Type B pancreatic cell (in vitro differentiated cells): ENCODE data around the gene KIF16B. TPM values are rescaled to one million over a fixed set of nuclear protein-coding genes. Genes with fewer than 3 reads are reported as not detected.

ENCODE experiments used
- DNase-seq: peaks from one replicate; pipeline ENCODE4 v3.0.0; 2021; ENCODE audit warnings: mixed read lengths; ENCODE audit not compliant: unreplicated experiment; ENCODE audit errors: extremely low spot score
- H3K27ac Mint-ChIP-seq: 2 replicates; pipeline ENCODE4 v1.8.0; 2021; ENCODE audit warnings: mild to moderate bottlenecking, mixed read lengths
- H3K27me3 Mint-ChIP-seq: 2 replicates; pipeline ENCODE4 v1.8.0; 2021; ENCODE audit warnings: mixed read lengths
- H3K36me3 Mint-ChIP-seq: 2 replicates; pipeline ENCODE4 v1.8.0; 2021; ENCODE audit warnings: mixed read lengths
- H3K4me1 Mint-ChIP-seq: one replicate; pipeline ENCODE4 v1.8.0; 2021; ENCODE audit warnings: mixed read lengths; ENCODE audit not compliant: unreplicated experiment
- H3K4me3 Mint-ChIP-seq: 2 replicates; pipeline ENCODE4 v1.8.0; 2021; ENCODE audit warnings: mild to moderate bottlenecking, mixed read lengths
- H3K9me3 Mint-ChIP-seq: 2 replicates; pipeline ENCODE4 v1.8.0; 2021; ENCODE audit warnings: mixed read lengths
- CTCF ChIP-seq: fragments of 200-600 bp; sonication (generic); conservative IDR thresholded peaks from 2 replicates; pipeline ENCODE4 v1.5.0; 2021; ENCODE audit warnings: antibody characterized with exemption, mild to moderate bottlenecking
- total RNA-seq: library from RNA; stranded (reverse); gene quantifications from 2 replicates; pipeline ENCODE4 v1.2.1, GENCODE V29; 2021; ENCODE audit warnings: low replicate concordance

The KIF16B gene
- total RNA-seq, 1 donor from 2014 or later: 10.3 TPM

DNA sequence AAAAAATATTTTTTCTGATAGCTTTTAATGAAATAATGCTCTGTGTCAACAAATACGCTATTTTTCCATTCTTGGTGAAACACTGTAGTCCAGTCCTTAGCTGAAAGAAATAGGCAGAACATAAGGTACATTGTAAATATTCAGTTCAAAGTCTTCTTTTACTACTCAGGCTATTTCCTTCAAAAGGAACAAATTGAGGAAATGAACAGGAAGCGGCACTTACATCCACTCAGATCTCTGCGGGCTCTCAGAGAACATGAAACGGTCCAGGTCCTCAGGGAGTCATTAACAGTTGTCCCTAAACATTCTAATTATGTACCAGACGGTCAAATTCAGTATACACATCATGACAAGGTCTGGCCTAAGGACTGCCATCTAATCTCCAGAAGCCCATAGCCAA lies 212.6 kb downstream of the KIF16B start:
- no peak for DNase-seq
- H3K36me3 Mint-ChIP-seq: peaks cover 6% of the 10 kb centered on the region

DNA sequence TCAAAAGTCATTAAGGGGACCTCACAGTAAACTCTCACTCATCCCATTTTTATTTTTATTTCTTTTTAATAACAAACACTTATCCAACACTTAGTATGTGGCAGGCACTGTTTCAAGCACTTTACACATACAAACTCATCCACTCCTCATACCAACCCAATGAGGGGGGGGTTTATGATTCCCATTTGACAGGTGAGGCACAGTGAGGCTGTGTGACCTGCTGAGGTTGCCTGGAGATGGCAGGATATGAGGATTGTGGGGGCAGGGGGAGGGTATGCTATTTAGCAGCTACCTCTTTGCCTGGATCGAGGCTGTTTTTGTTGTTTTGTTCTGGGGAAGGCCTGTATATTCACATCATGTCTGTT lies 219.8 kb downstream of the KIF16B start:
- Mint-ChIP-seq H3K27ac (no peak overlapping the region), H3K4me1 (peaks cover 15% of the 10 kb centered on the region), H3K4me3 (no peak overlapping the region), H3K27me3 (no peaks in the 10 kb centered on the region), H3K9me3 (no peaks in the 10 kb centered on the region), H3K36me3 (peaks cover 2% of the 10 kb centered on the region)
- no peak for DNase-seq
- no peak for TF ChIP-seq CTCF

More for the DNA sequence above, 212.6 kb downstream of the KIF16B start:
- Mint-ChIP-seq H3K4me3 (no peak overlapping the region), H3K4me1 (peaks cover 9% of the 10 kb centered on the region), H3K27ac (no peak overlapping the region), H3K27me3 (no peaks in the 10 kb centered on the region), H3K9me3 (no peaks in the 10 kb centered on the region)
- TF ChIP-seq CTCF: no peak

DNA sequence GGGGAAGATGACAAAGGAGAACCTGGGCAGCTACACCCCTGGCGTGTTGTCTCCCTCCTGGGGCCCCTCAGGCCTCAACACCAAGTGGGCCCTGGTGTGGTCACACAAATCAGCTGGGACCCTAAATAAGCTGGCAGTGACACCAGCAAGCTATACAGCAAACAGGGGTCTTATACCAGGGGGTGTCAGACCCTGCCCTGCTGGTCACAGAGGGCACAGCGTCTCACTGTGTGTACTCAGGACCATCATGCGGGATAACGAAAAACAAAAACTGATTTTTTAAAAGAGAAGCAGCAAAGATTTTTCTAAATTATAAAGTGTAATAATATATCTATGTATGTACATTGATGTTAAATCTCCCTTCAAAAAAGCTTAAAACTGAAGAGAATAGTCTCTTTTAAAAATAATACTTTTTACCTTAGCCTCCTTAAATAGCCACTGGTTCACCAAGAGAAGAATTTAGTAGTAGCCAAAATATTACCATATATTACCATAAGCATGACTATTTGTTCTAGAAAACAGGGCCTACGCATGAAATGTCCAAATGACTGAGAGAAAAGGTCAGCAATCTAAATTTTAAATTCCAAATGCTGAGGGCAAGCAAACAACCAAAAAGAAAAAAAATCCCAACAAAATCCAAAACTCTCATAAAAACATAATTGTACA lies 220.4 kb downstream of the KIF16B start:
- no peak for DNase-seq
- Mint-ChIP-seq H3K27ac (no peak overlapping the region), H3K4me1 (peaks cover 15% of the 10 kb centered on the region), H3K9me3 (no peaks in the 10 kb centered on the region), H3K4me3 (no peak overlapping the region), H3K27me3 (no peaks in the 10 kb centered on the region), H3K36me3 (no peaks in the 10 kb centered on the region)
- peak; percentile 40 for TF ChIP-seq CTCF

GRCh38 chr20:16352321-16352720 lies 220.9 kb downstream of the KIF16B start:
- Mint-ChIP-seq H3K27me3 (no peaks in the 10 kb centered on the region), H3K36me3 (no peaks in the 10 kb centered on the region), H3K27ac (no peak overlapping the region), H3K9me3 (no peaks in the 10 kb centered on the region), H3K4me3 (no peak overlapping the region), H3K4me1 (peaks cover 15% of the 10 kb centered on the region)
- no peak for TF ChIP-seq CTCF
- DNase-seq: no peak

DNA sequence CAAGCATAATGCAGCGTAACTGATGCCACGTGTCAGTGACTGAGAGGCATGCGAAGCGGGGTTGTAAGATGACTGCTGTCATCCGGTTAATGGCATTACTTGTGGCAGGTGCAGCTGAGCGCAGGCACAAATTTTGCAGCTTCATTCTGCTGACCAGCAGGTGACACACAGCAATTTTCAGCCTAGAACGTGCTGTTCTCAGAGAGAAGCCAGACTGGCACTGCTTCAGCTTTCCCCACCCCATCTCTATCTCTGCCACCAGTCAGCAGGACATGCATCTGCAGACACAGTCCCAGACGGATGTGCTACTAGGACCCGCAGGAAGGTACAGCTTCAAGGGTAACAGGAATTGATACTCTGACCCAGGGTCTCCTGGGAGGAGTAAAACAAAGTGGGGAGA lies 221.8 kb downstream of the KIF16B start:
- Mint-ChIP-seq H3K9me3 (no peaks in the 10 kb centered on the region), H3K27ac (no peak overlapping the region), H3K36me3 (no peaks in the 10 kb centered on the region), H3K27me3 (no peaks in the 10 kb centered on the region), H3K4me3 (no peak overlapping the region), H3K4me1 (peaks cover 15% of the 10 kb centered on the region)
- no peak for TF ChIP-seq CTCF
- DNase-seq: no peak

DNA sequence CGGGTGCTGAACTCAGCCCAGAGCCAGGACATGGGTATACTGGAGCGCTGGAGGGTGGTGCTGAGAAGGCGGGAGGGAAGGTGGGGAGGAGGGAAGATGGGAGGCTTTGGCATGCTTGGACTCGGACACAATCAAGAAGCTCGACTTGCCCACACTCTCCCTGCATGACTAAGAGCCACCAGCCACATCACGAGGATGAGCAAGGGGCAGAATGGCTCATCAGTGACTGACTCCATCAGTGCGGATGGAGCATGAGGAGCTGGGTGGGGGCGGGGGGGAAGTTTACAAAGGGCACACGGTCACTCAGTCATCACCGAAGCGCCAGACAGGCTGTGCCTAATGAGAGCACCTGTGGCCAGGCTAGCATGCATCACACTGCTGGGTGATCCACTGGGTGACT lies 222.8 kb downstream of the KIF16B start:
- peaks cover 11% of the 10 kb centered on the region for H3K4me1 Mint-ChIP-seq
- no peak overlapping the region for H3K4me3 Mint-ChIP-seq
- no peak for TF ChIP-seq CTCF
- H3K36me3 Mint-ChIP-seq: no peaks in the 10 kb centered on the region
- no peak overlapping the region for H3K27ac Mint-ChIP-seq
- H3K9me3 Mint-ChIP-seq: no peaks in the 10 kb centered on the region
- no peaks in the 10 kb centered on the region for H3K27me3 Mint-ChIP-seq
- no peak for DNase-seq
